Tibial nerve (tissue), 4 donors: ENCODE results near the gene HACL1.

ENCODE experiments used
- EP300 ChIP-seq, 2 donors: sonication (generic); formaldehyde crosslinking; IDR thresholded peaks; one replicate each; pipeline ENCODE4 v1.6.1; 2017; ENCODE audit warnings: antibody characterized with exemption in 2 of 2, mild to moderate bottlenecking in 1 of 2
- POLR2A ChIP-seq, 2 donors: fragments of 450-650 bp; IDR thresholded peaks; one replicate each; pipeline ENCODE4 v1.6.1; 2017; ENCODE audit warnings: antibody characterized with exemption in 2 of 2, mild to moderate bottlenecking in 2 of 2, moderate library complexity in 2 of 2
- TF ChIP-seq, protein P1 (sequence below), 5 experiments: fragments of 200-600 bp in 3 of 5; fragments of 450-650 bp in 2 of 5; sonication (generic) in 3 of 5; IDR thresholded peaks; one replicate each; pipeline ENCODE4 v1.5.1; 2016 to 2019; ENCODE audit warnings: antibody characterized with exemption in 5 of 5, mild to moderate bottlenecking in 3 of 5, moderate library complexity in 2 of 5

DNA sequence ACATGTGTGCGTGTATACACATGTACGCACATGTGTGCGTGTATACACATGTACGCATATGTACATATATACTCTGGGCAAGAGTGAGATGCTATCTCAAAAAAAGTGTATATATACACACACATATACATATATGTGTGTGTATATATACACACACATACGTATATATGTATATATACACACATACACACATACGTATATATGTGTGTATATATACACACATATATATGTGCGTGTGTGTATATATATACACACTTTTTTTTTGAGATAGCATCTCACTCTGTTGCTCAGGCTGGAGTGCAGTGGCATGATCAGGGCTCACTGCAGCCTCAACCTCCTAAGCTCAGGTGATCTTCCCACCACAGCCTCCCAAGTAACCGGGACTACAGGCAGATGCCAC lies 8.4 kb downstream of the HACL1 start:
- TF ChIP-seq, protein P1, sequence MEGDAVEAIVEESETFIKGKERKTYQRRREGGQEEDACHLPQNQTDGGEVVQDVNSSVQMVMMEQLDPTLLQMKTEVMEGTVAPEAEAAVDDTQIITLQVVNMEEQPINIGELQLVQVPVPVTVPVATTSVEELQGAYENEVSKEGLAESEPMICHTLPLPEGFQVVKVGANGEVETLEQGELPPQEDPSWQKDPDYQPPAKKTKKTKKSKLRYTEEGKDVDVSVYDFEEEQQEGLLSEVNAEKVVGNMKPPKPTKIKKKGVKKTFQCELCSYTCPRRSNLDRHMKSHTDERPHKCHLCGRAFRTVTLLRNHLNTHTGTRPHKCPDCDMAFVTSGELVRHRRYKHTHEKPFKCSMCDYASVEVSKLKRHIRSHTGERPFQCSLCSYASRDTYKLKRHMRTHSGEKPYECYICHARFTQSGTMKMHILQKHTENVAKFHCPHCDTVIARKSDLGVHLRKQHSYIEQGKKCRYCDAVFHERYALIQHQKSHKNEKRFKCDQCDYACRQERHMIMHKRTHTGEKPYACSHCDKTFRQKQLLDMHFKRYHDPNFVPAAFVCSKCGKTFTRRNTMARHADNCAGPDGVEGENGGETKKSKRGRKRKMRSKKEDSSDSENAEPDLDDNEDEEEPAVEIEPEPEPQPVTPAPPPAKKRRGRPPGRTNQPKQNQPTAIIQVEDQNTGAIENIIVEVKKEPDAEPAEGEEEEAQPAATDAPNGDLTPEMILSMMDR (IDR thresholded peaks at IDR 0.05), result no peak
- no peak for TF ChIP-seq POLR2A (IDR thresholded peaks at IDR 0.05)
- TF ChIP-seq EP300 (IDR thresholded peaks at IDR 0.05), result no peak
